ENCODE data around the gene ARRB1. TPM values are rescaled to one million over a fixed set of nuclear protein-coding genes. Genes with fewer than 3 reads are reported as not detected.
"Not testable (repeated sequence)": the region's sequence is repeated elsewhere in the genome, so short reads cannot be mapped to it uniquely, and the experiment has no call there.

The ARRB1 gene
- polyA plus RNA-seq, 2 of the 4 experiments (the other 2 are of a cell fraction): 6.8 to 14.3 TPM

DNA sequence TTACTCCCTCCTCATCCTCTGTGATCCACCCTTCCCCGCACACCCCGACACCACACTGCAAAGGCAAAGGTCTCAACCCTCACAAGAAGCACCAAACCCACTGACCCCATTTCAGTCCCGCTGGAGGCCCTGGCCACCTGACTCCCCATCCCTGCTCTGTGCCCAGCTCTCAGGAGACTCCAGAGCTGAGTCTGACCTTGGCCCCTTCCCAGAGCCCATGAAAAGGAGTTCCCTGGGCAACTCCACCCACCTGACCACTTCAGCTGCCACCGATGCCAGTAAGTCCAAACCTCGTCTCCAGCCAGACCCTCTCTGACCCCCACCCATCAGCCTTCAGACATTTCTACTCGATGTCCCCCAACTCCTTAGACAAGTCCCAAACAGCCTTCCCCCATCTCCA, 45.5 kb downstream of the ARRB1 start:
- CTCF ChIA-PET: interaction anchor here (1.1 to 2.5 kb wide), 3 partner anchors 17 to 64 kb away, joined by 3 to 10 read pairs (median 5); partner anchors contain the start of gene TPBGL
- no peak for FAIRE-seq

DNA sequence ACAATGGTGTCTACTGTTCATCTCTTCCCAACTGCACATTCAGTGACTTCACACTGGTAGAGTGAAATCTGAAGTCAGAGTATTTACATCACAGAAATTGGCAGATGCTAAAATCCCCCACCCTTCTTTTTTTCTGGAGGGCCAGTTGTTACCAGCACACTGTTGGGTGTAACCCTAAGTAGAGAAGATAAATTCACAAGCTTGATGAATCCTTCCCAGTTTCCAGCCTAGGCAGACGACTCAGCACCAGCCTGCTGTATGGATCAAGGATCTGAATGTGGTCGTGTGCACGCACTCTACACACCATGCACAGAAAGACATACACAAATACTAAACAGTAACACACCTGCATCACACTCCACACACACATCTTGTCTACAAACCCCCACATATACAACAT, 46.0 kb downstream of the ARRB1 start:
- WGBS (ENCODE audit: missing lambda C conversion rate): 100% methylated on average over 3 of the region's 3 CpGs
- TF ChIP-seq USF2 (IDR thresholded peaks at IDR 0.05) (no peak), HOXA7 (CRISPR knock-in tag; IDR thresholded peaks at IDR 0.05) (no peak), MAZ (IDR thresholded peaks at IDR 0.05; ENCODE audit: borderline replicate concordance, low read depth, low read length) (no peak), MAFK (IDR thresholded peaks at IDR 0.05; ENCODE audit: partially characterized antibody) (no peak), RCOR1 (IDR thresholded peaks at IDR 0.05; ENCODE audit: low read depth, low read length) (no peak), EHMT2 (IDR thresholded peaks at IDR 0.05; ENCODE audit: low read depth) (no peak), ZC3H11A (IDR thresholded peaks at IDR 0.05) (no peak), ZNF302 (CRISPR knock-in tag; IDR thresholded peaks at IDR 0.05) (no peak), CHD2 (IDR thresholded peaks at IDR 0.05; ENCODE audit: low read length, partially characterized antibody) (no peak), RAD21 (conservative IDR thresholded peaks at IDR 0.05 in 1 of 2, IDR thresholded peaks at IDR 0.05 in 1 of 2) (no peak), PBX3 (IDR thresholded peaks at IDR 0.05) (no peak), HOXB13 (CRISPR knock-in tag; IDR thresholded peaks at IDR 0.05; ENCODE audit: low read depth) (no peak), CBX8 (IDR thresholded peaks at IDR 0.05) (no peak), BHLHE40 (IDR thresholded peaks at IDR 0.05; ENCODE audit: low read depth, low read length) (no peak), SMC3 (IDR thresholded peaks at IDR 0.05) (no peak), ZFP36 (IDR thresholded peaks at IDR 0.05; ENCODE audit: borderline replicate concordance, partially characterized antibody) (no peak), CBX2 (IDR thresholded peaks at IDR 0.05; ENCODE audit: borderline replicate concordance, low read depth) (no peak)
- FAIRE-seq: no peak
- ChIA-PET CTCF (interaction anchor here (0.6 to 1.4 kb wide), 4 partner anchors 14 to 32 kb away, joined by 3 to 5 read pairs (median 4); no protein-coding TSS in a partner anchor), POLR2A (no interaction called here)
- no peak for ATAC-seq
- Histone ChIP-seq H3K27ac (no peak overlapping the region), H3K4me1 (no peaks in the 10 kb centered on the region), H3K4me3 (no peak overlapping the region), H3K4me2 (no peak overlapping the region), H3K9me3 (no peaks in the 10 kb centered on the region)
- DNase-seq (ENCODE audit: low read depth in 1 of 2, low spot score in 1 of 2): no peak

More for the DNA sequence above, 45.5 kb downstream of the ARRB1 start:
- no peak for ATAC-seq
- H3K27ac ChIP-seq: no peak overlapping the region
- 88% methylated on average over 6 of the region's 6 CpGs for WGBS (ENCODE audit: missing lambda C conversion rate)
- no peaks in the 10 kb centered on the region for H3K4me1 ChIP-seq
- POLR2A ChIA-PET: no interaction called here
- no peak for DNase-seq (ENCODE audit: low read depth in 1 of 2, low spot score in 1 of 2)
- no peak overlapping the region for H3K4me3 ChIP-seq
- no peak overlapping the region for H3K4me2 ChIP-seq
- H3K9me3 ChIP-seq: no peaks in the 10 kb centered on the region
- TF ChIP-seq GATA3 (IDR thresholded peaks at IDR 0.05; ENCODE audit: borderline replicate concordance): no peak
- no peak for TF ChIP-seq RARB (CRISPR knock-in tag; IDR thresholded peaks at IDR 0.05)

DNA sequence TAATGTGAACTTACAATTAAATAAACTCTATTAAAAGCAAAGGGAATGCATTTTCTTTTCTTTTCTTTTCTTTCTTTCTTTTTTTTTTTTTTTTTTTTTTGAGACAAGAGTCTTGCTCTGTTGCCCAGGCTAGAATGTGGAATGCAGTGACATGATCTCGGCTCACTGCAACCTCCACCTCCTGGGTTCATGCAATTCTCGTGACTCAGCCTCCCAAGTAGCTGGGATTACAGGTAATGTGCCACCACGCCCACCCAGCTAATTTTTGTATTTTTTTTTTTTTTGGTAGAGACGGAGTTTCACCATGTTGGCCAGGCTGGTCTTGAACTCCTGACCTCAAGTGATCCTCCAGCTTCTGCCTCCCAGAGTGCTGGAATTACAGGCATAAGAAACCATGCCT, 46.5 kb downstream of the ARRB1 start:
- H3K4me3 ChIP-seq; H3K4me1 ChIP-seq; POLR2A ChIA-PET; FAIRE-seq; H3K27ac ChIP-seq; H3K9me3 ChIP-seq; DNase-seq (ENCODE audit: low read depth in 1 of 2, low spot score in 1 of 2); ATAC-seq; H3K4me2 ChIP-seq: not testable (repeated sequence)
- 58% methylated on average over 4 of the region's 4 CpGs for WGBS (ENCODE audit: missing lambda C conversion rate)
- CTCF ChIA-PET: interaction anchor here (0.6 to 1.4 kb wide), 4 partner anchors 13 to 32 kb away, joined by 3 to 5 read pairs (median 4); no protein-coding TSS in a partner anchor

DNA sequence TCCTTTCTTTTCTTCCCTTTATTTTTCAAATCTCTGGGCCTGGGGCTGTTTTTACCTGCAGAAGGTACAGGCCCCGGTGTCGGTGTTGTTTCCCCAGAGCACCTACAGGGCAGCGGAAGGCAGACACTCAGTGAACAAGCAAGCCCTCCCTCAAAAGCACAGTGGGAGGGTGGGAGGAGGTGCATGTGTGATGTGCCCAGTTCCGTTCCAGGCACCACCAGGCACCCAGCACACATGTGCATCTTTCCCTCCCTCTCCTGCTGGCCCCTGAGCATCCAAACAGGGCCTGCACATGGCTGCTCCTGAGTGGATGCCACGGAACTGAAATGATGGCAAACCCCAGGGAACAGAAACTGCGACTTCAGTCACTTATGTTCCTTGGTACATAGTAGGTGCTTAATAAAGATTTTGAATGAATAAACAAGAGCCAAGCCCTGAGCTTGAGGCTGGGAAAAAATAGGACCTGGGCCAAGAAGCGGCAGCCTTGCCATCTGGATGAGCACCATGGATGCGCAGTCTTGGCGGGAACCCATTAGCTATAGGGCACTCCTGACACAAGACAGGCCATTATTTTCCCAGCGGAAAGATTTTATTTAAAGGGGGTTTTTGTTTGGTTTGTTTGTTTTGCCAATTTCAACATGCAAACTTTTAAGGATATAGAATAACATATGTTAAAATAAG, 47.8 kb downstream of the ARRB1 start:
- Histone ChIP-seq H3K4me3 (no peak overlapping the region), H3K27ac (no peak overlapping the region), H3K4me2 (no peak overlapping the region), H3K9me3 (no peaks in the 10 kb centered on the region), H3K4me1 (no peaks in the 10 kb centered on the region)
- ChIA-PET POLR2A (no interaction called here), CTCF (interaction anchor here (1.3 kb wide), 1 partner anchor 85 kb away, joined by 3 read pairs; no protein-coding TSS in a partner anchor)
- ATAC-seq (no peak), DNase-seq (ENCODE audit: low read depth in 1 of 2, low spot score in 1 of 2) (no peak), FAIRE-seq (no peak)
- WGBS (ENCODE audit: missing lambda C conversion rate): 90% methylated on average over 10 of the region's 10 CpGs
- no peak for TF ChIP-seq SREBF2 (IDR thresholded peaks at IDR 0.05)
- TF ChIP-seq GATA3 (IDR thresholded peaks at IDR 0.05; ENCODE audit: borderline replicate concordance): no peak

All from A549 (cell line).